Fibroblast of villous mesenchyme (primary cell): Measurements from ENCODE around the gene PTK7. TPM values are rescaled to one million over a fixed set of nuclear protein-coding genes. Genes with fewer than 3 reads are reported as not detected.

Source experiments
- DNase-seq: peaks from one replicate; pipeline ENCODE4 v3.0.0-alpha.2; 2010; ENCODE audit warnings: low read depth
- H3K4me3 ChIP-seq: 2 replicates; pipeline ENCODE4 v1.5.1; 2011; ENCODE audit warnings: low read depth, mild to moderate bottlenecking, low read length
- total RNA-seq: library from RNA; depleted of rRNA; stranded (reverse); fragments of >200 nt; gene quantifications from 2 replicates; pipeline ENCODE4 v1.2.3, GENCODE V29; 2012
- TF ChIP-seq, protein P1 (sequence below): IDR thresholded peaks from 2 replicates; pipeline ENCODE4 v1.5.1; 2012; ENCODE audit warnings: low read depth, mild to moderate bottlenecking, low read length; ENCODE audit not compliant: insufficient read depth

PTK7 gene
- total RNA-seq, 1 donor: 199 TPM

DNA sequence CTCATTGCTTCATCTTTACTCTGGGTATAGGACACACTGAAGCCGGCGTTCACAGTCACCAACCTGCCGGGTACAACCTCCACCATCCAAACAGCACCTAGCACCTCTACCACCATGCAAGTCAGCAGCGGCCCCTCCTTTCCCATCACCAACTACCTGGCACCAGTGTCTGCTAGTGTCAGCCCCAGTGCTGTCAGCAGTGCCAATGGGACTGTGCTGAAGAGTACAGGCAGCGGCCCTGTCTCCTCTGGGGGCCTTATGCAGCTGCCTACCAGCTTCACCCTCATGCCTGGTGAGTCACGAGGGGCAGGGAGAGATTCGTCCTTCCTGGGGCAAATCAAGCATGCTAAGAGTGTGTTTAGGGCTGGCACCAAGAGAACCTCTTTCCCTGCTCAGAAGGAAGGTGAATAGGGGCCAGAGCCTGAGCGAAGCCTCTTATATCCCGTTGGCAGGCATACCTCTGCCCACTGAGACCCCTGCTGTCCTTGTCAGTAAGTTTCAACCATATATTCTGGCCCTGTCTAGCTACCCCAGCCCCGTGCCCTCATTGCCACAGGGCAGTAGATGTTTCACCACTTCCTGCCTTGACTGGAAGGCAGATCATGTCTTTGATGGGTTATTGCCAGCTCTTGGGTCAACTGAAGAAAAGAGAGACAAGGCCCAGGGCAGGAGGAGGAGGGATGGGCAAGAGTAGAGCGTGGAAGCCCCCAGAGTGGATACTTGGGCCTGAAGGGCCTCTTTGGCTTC, 99.7 kb downstream of the PTK7 start:
- DNase-seq: no peak
- H3K4me3 ChIP-seq: no peak overlapping the region
- TF ChIP-seq, protein P1, sequence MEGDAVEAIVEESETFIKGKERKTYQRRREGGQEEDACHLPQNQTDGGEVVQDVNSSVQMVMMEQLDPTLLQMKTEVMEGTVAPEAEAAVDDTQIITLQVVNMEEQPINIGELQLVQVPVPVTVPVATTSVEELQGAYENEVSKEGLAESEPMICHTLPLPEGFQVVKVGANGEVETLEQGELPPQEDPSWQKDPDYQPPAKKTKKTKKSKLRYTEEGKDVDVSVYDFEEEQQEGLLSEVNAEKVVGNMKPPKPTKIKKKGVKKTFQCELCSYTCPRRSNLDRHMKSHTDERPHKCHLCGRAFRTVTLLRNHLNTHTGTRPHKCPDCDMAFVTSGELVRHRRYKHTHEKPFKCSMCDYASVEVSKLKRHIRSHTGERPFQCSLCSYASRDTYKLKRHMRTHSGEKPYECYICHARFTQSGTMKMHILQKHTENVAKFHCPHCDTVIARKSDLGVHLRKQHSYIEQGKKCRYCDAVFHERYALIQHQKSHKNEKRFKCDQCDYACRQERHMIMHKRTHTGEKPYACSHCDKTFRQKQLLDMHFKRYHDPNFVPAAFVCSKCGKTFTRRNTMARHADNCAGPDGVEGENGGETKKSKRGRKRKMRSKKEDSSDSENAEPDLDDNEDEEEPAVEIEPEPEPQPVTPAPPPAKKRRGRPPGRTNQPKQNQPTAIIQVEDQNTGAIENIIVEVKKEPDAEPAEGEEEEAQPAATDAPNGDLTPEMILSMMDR: no peak

DNA sequence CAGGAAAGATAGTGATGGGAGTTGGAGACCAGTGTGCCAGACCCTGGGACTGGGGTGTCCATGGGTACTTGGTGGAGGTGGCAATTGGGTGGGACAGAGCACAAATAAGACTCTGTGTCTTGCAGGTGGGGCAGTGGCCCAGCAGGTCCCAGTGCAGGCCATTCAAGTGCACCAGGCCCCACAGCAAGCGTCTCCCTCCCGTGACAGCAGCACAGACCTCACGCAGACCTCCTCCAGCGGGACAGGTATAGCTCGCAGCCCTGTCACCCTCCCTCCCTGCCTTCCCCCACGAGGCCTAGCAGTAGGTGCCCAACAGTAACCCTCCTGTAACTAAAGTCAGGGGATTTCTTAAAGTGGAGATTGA, 100.3 kb downstream of the PTK7 start:
- no peak overlapping the region for H3K4me3 ChIP-seq
- DNase-seq: no peak
- TF ChIP-seq, protein P1: no peak

DNA sequence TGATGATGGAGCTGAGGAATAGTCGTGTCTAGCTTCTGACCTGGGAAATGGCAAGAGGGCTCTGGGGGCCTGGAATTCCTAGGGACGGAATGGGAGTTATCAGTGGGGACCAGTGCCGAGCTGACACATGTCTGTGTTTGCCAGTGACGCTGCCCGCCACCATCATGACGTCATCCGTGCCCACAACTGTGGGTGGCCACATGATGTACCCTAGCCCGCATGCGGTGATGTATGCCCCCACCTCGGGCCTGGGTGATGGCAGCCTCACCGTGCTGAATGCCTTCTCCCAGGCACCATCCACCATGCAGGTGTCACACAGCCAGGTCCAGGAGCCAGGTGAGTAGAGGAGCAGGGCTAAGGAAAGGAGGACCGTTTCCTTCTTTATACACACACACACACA, 102.0 kb downstream of the PTK7 start:
- H3K4me3 ChIP-seq: no peak overlapping the region
- DNase-seq: no peak
- TF ChIP-seq, protein P1: no peak

DNA sequence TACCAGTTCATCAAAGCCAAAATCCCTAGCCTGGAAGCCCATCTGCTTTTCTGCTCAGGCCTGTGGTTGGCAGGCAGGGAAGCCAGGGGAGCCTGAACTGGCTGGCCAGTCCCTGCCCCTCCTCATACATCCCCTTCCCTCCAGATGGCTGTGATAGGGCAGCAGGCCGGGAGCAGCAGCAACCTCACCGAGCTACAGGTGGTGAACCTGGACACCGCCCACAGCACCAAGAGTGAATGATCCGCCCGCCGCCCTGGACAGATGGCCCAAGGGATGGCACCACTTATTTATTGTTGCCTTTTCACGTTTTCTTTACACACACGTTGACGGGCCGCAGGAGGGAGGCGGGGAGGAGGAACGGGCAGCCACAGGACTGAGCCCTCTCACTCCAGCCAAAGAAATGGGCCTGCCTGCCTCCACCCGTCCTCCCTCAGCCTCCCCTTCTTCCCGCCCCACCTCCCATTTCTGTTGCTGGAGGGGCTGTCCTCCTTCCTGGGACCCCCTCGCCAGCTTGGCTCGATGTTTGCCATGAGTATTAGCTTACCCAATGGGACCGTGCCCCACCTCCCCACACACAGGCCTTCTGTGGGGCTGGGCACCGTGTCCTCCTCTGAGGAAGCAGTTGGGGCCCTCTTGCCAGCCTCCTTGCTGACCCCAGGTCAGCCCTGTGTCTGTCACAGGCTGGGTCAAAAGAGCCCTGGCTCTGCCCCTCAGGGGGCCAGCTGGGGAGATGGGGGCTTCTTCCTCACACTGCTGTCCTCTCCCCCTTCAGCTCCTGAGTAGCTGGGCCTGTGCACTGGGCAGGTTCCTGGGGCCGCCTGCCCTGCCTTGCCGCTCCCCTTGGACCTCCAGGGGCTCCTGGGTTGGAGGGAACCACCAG, 103.1 kb downstream of the PTK7 start:
- TF ChIP-seq, protein P1: no peak
- no peak overlapping the region for H3K4me3 ChIP-seq
- DNase-seq: no peak

DNA sequence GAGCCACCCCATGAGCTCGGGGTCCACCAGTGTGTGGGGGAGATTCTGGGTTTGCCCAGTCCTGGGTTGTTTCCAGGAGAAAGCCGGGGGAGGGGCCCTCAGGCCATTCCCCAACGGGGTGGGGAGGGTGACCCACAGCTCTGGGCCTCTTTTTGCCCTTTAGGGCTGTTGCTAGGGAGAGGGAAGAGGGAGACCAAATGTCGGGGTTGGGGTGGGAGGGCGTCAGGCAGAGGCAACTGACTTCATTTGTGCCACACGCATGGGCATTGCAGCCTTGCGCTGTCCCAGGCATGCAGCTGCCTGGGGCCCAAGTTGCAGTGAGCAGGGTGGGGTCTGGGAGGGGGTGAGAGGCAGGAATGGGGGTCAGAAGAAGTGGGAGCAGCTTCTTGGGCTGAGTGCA, 103.9 kb downstream of the PTK7 start:
- TF ChIP-seq, protein P1: no peak
- DNase-seq: no peak
- no peak overlapping the region for H3K4me3 ChIP-seq

DNA sequence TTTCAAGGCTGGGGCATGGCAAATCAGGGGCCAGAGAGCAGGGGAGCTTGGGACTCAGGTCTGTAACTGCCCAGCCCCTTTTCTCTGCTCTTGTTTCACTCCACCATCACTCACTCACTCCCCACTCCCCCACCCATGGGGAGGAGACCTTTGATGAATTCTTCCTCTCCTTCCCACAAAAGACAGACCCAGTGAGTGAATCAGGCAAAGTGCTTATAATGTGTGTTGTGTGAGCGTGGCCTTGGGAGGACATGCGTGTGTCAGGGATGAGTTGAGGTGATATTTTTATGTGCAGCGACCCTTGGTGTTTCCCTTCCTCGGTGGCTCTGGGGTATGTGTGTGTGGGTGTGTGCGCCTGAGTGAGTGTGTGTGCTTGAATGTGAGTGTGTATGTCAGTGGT, 104.9 kb downstream of the PTK7 start:
- TF ChIP-seq, protein P1: no peak
- no peak overlapping the region for H3K4me3 ChIP-seq
- no peak for DNase-seq
